BE2C (cell line): ENCODE measurements around the gene CCDC191.

Experiments
- DNase-seq: peaks from one replicate; pipeline ENCODE4 v3.0.0-alpha.2; 2020
- H3K27me3 ChIP-seq: fragments of 250-450 bp; sonication (Bioruptor Pico); 2 replicates; pipeline ENCODE4 v1.5.1; 2020; ENCODE audit warnings: mild to moderate bottlenecking
- H3K36me3 ChIP-seq: fragments of 250-450 bp; sonication (Bioruptor Pico); 2 replicates; pipeline ENCODE4 v1.5.1; 2020; ENCODE audit warnings: mild to moderate bottlenecking
- H3K4me1 ChIP-seq: fragments of 250-450 bp; sonication (Bioruptor Pico); 2 replicates; pipeline ENCODE4 v1.5.1; 2020
- H3K4me3 ChIP-seq: 2 replicates; pipeline ENCODE4 v1.5.1; 2011; ENCODE audit warnings: low read depth, low read length
- H3K9me3 ChIP-seq: fragments of 250-450 bp; sonication (Bioruptor Pico); 2 replicates; pipeline ENCODE4 v1.5.1; 2020
- TF ChIP-seq, protein P1 (sequence below): IDR thresholded peaks from 2 replicates; pipeline ENCODE4 v1.5.1; 2012; ENCODE audit warnings: mild to moderate bottlenecking, low read depth, low read length

The CCDC191 gene

DNA sequence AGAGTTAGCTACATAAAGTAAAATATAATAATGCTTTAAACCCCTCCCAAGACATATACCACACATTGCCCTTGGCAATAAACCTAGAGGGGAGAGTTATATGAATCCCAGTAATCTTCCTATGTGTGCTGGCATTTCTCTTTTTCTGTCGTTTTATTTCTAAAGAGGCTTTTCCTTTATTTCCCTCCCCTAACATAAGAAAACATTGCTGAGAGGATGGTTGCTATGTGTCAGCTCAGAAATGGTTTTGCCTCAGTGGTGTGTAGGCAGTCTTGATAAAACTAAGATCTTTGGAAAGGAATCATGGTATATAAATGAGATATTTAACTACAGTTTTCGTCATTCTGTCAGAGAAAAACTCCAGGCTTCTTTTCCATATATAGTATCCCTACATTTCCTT lies 30.0 kb downstream of the CCDC191 start:
- Histone ChIP-seq H3K4me1 (no peaks in the 10 kb centered on the region), H3K9me3 (no peaks in the 10 kb centered on the region), H3K4me3 (no peak overlapping the region), H3K36me3 (no peaks in the 10 kb centered on the region), H3K27me3 (no peaks in the 10 kb centered on the region)
- DNase-seq: no peak
- TF ChIP-seq, protein P1, sequence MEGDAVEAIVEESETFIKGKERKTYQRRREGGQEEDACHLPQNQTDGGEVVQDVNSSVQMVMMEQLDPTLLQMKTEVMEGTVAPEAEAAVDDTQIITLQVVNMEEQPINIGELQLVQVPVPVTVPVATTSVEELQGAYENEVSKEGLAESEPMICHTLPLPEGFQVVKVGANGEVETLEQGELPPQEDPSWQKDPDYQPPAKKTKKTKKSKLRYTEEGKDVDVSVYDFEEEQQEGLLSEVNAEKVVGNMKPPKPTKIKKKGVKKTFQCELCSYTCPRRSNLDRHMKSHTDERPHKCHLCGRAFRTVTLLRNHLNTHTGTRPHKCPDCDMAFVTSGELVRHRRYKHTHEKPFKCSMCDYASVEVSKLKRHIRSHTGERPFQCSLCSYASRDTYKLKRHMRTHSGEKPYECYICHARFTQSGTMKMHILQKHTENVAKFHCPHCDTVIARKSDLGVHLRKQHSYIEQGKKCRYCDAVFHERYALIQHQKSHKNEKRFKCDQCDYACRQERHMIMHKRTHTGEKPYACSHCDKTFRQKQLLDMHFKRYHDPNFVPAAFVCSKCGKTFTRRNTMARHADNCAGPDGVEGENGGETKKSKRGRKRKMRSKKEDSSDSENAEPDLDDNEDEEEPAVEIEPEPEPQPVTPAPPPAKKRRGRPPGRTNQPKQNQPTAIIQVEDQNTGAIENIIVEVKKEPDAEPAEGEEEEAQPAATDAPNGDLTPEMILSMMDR: no peak

DNA sequence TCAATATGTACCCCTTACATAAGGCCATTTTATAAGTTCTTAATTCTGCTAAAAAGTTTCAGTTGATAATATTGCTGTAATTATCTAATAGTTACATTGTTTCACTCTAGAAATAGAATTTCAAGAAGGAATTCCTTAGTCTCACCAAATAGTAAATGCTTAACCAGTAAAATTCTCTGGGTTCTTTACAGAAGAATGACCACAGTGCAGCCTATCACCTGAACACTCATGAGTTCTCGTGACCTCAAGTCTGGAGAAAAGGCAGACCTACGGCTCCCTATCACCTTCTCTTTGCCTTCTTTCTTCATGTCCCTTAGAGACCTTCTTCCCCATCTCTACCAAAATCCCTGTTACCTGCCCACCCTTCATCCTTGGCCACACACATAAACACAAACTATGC lies 30.9 kb downstream of the CCDC191 start:
- Histone ChIP-seq H3K4me1 (no peaks in the 10 kb centered on the region), H3K9me3 (no peaks in the 10 kb centered on the region), H3K4me3 (no peak overlapping the region), H3K27me3 (no peaks in the 10 kb centered on the region; the same call in 1 of the 2 replicates), H3K36me3 (no peaks in the 10 kb centered on the region)
- TF ChIP-seq, protein P1: no peak
- DNase-seq: no peak

DNA sequence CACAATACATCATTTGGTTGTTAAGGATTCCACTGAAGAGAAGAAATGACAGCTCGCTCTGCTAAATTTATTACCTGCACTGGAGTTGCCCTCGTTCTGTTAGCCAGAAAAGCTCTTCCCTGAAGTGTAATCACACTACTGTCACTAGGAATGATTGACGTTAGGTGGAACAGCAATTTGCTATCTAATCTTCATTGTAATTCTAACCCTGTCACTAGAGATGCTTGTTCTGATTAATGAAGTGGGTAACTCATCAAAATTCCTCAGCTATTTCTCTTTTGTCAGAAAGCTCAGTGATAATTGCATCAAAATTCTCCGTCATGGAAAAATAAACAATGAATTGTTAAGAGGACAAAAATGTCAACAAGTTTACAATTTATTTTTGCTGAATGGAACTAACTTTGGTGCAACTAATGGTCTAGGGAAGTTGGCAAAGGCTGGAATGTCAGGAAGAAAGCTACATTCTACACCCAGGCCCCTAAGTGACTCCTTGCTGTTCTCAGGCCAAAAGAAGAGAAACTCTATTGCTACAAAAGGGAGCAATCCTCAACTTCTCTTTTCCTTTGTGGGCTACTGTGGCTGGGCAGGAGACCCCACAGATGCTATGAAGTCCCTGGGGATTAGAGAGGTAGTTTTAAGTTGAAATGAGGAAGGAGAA lies 34.1 kb downstream of the CCDC191 start:
- H3K36me3 ChIP-seq: no peaks in the 10 kb centered on the region
- TF ChIP-seq, protein P1: no peak
- H3K9me3 ChIP-seq: no peaks in the 10 kb centered on the region
- no peak overlapping the region for H3K4me3 ChIP-seq
- peaks cover 3% of the 10 kb centered on the region for H3K27me3 ChIP-seq
- DNase-seq: no peak
- H3K4me1 ChIP-seq: no peaks in the 10 kb centered on the region

DNA sequence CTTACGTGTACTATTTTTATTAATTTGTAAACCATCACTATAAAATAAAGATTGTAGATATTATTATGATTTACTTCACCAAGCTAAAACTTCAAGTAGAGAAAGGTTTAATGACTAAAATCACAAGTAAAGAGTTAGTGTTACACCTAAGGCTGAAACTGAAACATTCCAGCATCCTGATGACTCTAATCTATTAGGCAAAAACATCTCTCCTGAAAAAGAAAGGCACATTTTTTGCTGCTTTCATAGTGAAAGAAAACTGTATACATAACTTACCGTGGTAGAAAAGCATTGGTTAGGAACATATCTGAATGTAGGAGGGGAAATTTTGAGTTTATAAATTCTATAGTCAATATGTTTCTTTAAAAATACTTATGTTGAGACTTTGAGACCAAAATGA lies 35.4 kb downstream of the CCDC191 start:
- no peaks in the 10 kb centered on the region for H3K9me3 ChIP-seq
- TF ChIP-seq, protein P1: no peak
- H3K4me3 ChIP-seq: no peak overlapping the region
- no peak for DNase-seq
- H3K4me1 ChIP-seq: no peaks in the 10 kb centered on the region
- peaks cover 3% of the 10 kb centered on the region for H3K27me3 ChIP-seq
- H3K36me3 ChIP-seq: no peaks in the 10 kb centered on the region

DNA sequence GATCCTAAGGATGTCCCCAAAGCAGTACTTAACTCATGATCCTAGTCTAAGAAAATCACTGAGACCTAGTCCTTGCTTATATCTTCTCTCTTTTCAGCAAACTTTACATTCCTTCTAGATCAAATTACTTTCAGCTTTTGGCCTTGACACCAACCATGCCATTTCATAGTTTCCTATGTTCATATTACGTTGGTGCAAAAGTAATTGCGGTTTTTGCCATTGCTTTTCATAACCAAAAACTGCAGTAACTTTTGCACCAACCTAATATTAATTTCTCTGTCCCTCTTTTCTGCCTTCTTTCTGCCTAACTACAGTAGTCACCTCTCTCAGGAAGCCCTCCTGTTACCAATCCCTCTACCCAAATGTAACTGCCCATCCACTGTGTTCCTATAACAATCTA lies 36.8 kb downstream of the CCDC191 start:
- H3K36me3 ChIP-seq: no peaks in the 10 kb centered on the region
- H3K27me3 ChIP-seq: peaks cover 3% of the 10 kb centered on the region
- no peak overlapping the region for H3K4me3 ChIP-seq
- DNase-seq: no peak
- TF ChIP-seq, protein P1: no peak
- H3K4me1 ChIP-seq: no peaks in the 10 kb centered on the region
- H3K9me3 ChIP-seq: no peaks in the 10 kb centered on the region

DNA sequence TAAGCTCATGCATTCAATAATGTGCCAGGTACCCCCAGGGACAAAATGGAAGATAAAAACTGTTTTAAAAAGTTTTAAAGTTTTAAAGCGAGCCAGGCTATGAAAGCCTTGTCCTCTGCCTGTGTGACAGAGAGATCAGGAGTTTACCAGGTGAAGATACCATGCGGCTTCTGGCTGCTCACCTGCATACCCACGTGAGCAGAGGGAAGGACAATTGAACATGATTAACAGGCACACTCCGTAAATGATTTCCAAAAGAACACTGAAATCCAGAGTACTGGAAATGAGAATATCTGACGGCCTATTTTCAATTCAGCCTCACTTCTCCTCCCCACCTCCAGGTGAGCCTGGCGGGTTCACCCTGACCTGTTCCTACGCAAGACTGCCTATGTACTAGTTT lies 42.1 kb downstream of the CCDC191 start:
- H3K4me1 ChIP-seq: no peaks in the 10 kb centered on the region

More for the DNA sequence above, 42.1 kb downstream of the CCDC191 start:
- Histone ChIP-seq H3K27me3 (peaks cover 8% of the 10 kb centered on the region), H3K36me3 (no peaks in the 10 kb centered on the region), H3K4me3 (no peak overlapping the region), H3K9me3 (no peaks in the 10 kb centered on the region)
- TF ChIP-seq, protein P1: no peak
- DNase-seq: no peak
